WTC11 (cell line): ENCODE measurements around the gene HS1BP3. TPM values are rescaled to one million over a fixed set of nuclear protein-coding genes. Genes with fewer than 3 reads are reported as not detected.

ENCODE experiments used
- ATAC-seq: fragments of 200-7000 bp; cut with Tn5 transposase; 2 replicates; pipeline ENCODE4 v1.10.0; 2021; ENCODE audit warnings: mild to moderate bottlenecking, moderate library complexity
- CTCF ChIA-PET: fragments of 300-600 bp; sonication (Branson Sonifier 250); formaldehyde crosslinking; loops from one replicate; lab custom pipeline; 2021; ENCODE audit warnings: antibody characterized with exemption; lab: Charles Lee
- POLR2A ChIA-PET: fragments of 350-600 bp; sonication (Branson Sonifier 250); formaldehyde crosslinking; loops from one replicate; lab custom pipeline; 2021; ENCODE audit warnings: antibody characterized with exemption; lab: Charles Lee
- DNase-seq: peaks from one replicate; pipeline ENCODE4 v3.0.0; 2021; ENCODE audit warnings: low spot score
- H3K27ac Mint-ChIP-seq: 2 replicates; pipeline ENCODE4 v1.8.0; 2021; ENCODE audit warnings: mixed read lengths
- H3K27me3 Mint-ChIP-seq: 2 replicates; pipeline ENCODE4 v1.8.0; 2021; ENCODE audit warnings: low read depth, mild to moderate bottlenecking, moderate library complexity, mixed read lengths
- H3K36me3 Mint-ChIP-seq: 2 replicates; pipeline ENCODE4 v1.8.0; 2021; ENCODE audit warnings: mixed read lengths
- H3K4me1 Mint-ChIP-seq: 2 replicates; pipeline ENCODE4 v1.8.0; 2022; ENCODE audit warnings: mixed read lengths
- H3K4me3 Mint-ChIP-seq: 2 replicates; pipeline ENCODE4 v1.8.0; 2021; ENCODE audit warnings: mild to moderate bottlenecking, moderate library complexity, mixed read lengths
- H3K9me3 Mint-ChIP-seq: 2 replicates; pipeline ENCODE4 v1.8.0; 2021; ENCODE audit warnings: mixed read lengths
- ATF3 ChIP-seq: sonication (generic); formaldehyde crosslinking; conservative IDR thresholded peaks from 2 replicates; pipeline ENCODE4 v1.8.1; 2022; ENCODE audit warnings: mild to moderate bottlenecking, missing genetic modification reagents
- E2F5 ChIP-seq: sonication (generic); formaldehyde crosslinking; IDR thresholded peaks from 2 replicates; pipeline ENCODE4 v1.8.1; 2022; ENCODE audit warnings: mild to moderate bottlenecking, moderate library complexity, missing genetic modification reagents
- ELF4 ChIP-seq: sonication (generic); formaldehyde crosslinking; IDR thresholded peaks from 2 replicates; pipeline ENCODE4 v1.8.1; 2022; ENCODE audit warnings: low read depth, mild to moderate bottlenecking, moderate library complexity, missing genetic modification reagents
- ETV6 ChIP-seq: sonication (generic); formaldehyde crosslinking; IDR thresholded peaks from 2 replicates; pipeline ENCODE4 v1.8.1; 2022; ENCODE audit warnings: mild to moderate bottlenecking, missing genetic modification reagents
- FOXK1 ChIP-seq: sonication (generic); formaldehyde crosslinking; IDR thresholded peaks from 2 replicates; pipeline ENCODE4 v1.8.0; 2022; ENCODE audit warnings: mild to moderate bottlenecking, moderate library complexity, missing genetic modification reagents
- FOXP1 ChIP-seq: sonication (generic); formaldehyde crosslinking; IDR thresholded peaks from 2 replicates; pipeline ENCODE4 v1.8.0; 2022; ENCODE audit warnings: missing genetic modification reagents, mild to moderate bottlenecking, moderate library complexity, borderline replicate concordance
- GRHL2 ChIP-seq: fragments of 250-450 bp; sonication (Bioruptor Pico); IDR thresholded peaks from 2 replicates; pipeline ENCODE4 v1.8.0; 2022; ENCODE audit warnings: mild to moderate bottlenecking, moderate library complexity; ENCODE audit not compliant: insufficient replicate concordance, severe bottlenecking
- HMGA2 ChIP-seq: fragments of 250-450 bp; sonication (Bioruptor Pico); IDR thresholded peaks from 2 replicates; pipeline ENCODE4 v1.4.0; 2021; ENCODE audit warnings: mild to moderate bottlenecking, moderate library complexity
- MYBL2 ChIP-seq: sonication (generic); formaldehyde crosslinking; IDR thresholded peaks from 2 replicates; pipeline ENCODE4 v1.8.1; 2023; ENCODE audit warnings: mild to moderate bottlenecking, moderate library complexity, missing genetic modification reagents
- NFE2L1 ChIP-seq: sonication (generic); formaldehyde crosslinking; IDR thresholded peaks from 2 replicates; pipeline ENCODE4 v1.8.1; 2023; ENCODE audit warnings: missing genetic modification reagents
- SMAD3 ChIP-seq: sonication (generic); formaldehyde crosslinking; IDR thresholded peaks from 2 replicates; pipeline ENCODE4 v1.8.0; 2022; ENCODE audit warnings: missing genetic modification reagents, mild to moderate bottlenecking, borderline replicate concordance
- SMAD4 ChIP-seq: sonication (generic); formaldehyde crosslinking; IDR thresholded peaks from 2 replicates; pipeline ENCODE4 v1.8.0; 2022; ENCODE audit warnings: mild to moderate bottlenecking, missing genetic modification reagents
- ZNF138 ChIP-seq: sonication (generic); formaldehyde crosslinking; conservative IDR thresholded peaks from 2 replicates; pipeline ENCODE4 v1.8.1; 2022; ENCODE audit warnings: mild to moderate bottlenecking, moderate library complexity, missing genetic modification reagents
- ZNF396 ChIP-seq: fragments of 250-450 bp; sonication (Bioruptor Pico); IDR thresholded peaks from 2 replicates; pipeline ENCODE4 v1.8.0; 2021; ENCODE audit warnings: mild to moderate bottlenecking, moderate library complexity, borderline replicate concordance
- ZNF423 ChIP-seq: fragments of 250-450 bp; sonication (Bioruptor Pico); IDR thresholded peaks from 2 replicates; pipeline ENCODE4 v2.1.2; 2022; ENCODE audit warnings: mild to moderate bottlenecking, moderate library complexity
- total RNA-seq: library from RNA; stranded (reverse); gene quantifications from 3 replicates; pipeline ENCODE4 v1.2.3, GENCODE V29; 2021
- TF ChIP-seq, protein P1 (sequence below): fragments of 250-450 bp; sonication (Bioruptor Pico); IDR thresholded peaks from 2 replicates; pipeline ENCODE4 v1.9.0; 2021; ENCODE audit warnings: mild to moderate bottlenecking
- TF ChIP-seq, protein P2 (sequence below): sonication (generic); formaldehyde crosslinking; IDR thresholded peaks from 2 replicates; pipeline ENCODE4 v1.8.1; 2023; ENCODE audit warnings: mild to moderate bottlenecking, missing genetic modification reagents, borderline replicate concordance
- TF ChIP-seq, protein P3 (sequence below): sonication (generic); formaldehyde crosslinking; conservative IDR thresholded peaks from 2 replicates; pipeline ENCODE4 v1.8.1; 2023; ENCODE audit warnings: mild to moderate bottlenecking, low read depth, missing genetic modification reagents, moderate library complexity
- TF ChIP-seq, protein P4 (sequence below): sonication (generic); formaldehyde crosslinking; IDR thresholded peaks from 2 replicates; pipeline ENCODE4 v1.8.0; 2022; ENCODE audit warnings: mild to moderate bottlenecking, missing genetic modification reagents

HS1BP3 gene
- total RNA-seq, 1 experiment from 2014 or later = 17.9 TPM

GRCh38 chr2:20652673-20653575 lies 2.0 kb upstream of the HS1BP3 start (continued):
- TF ChIP-seq HMGA2 (CRISPR knock-in tag) = no peak
- no peak for TF ChIP-seq FOXK1 (CRISPR knock-in tag)
- TF ChIP-seq, protein P1, sequence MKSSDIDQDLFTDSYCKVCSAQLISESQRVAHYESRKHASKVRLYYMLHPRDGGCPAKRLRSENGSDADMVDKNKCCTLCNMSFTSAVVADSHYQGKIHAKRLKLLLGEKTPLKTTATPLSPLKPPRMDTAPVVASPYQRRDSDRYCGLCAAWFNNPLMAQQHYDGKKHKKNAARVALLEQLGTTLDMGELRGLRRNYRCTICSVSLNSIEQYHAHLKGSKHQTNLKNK (CRISPR knock-in tag) = no peak
- TF ChIP-seq ETV6 (CRISPR knock-in tag) = no peak
- TF ChIP-seq, all 79 proteins: peak for 0

GRCh38 chr2:20652141-20652540 lies 1.2 kb upstream of the HS1BP3 start:
- Mint-ChIP-seq H3K27ac (no peak overlapping the region), H3K36me3 (no peaks in the 10 kb centered on the region), H3K4me3 (peak overlapping the region; percentile 83), H3K27me3 (peaks cover 17% of the 10 kb centered on the region), H3K4me1 (peaks cover 33% of the 10 kb centered on the region), H3K9me3 (no peaks in the 10 kb centered on the region)
- POLR2A ChIA-PET = interaction anchor here (2.6 kb wide), 1 partner anchor 205 kb away, joined by 19 read pairs; the partner anchor contains the start of gene RHOB
- DNase-seq = no peak
- CTCF ChIA-PET = interaction anchor here (0.6 to 4.3 kb wide), 13 partner anchors 8 to 465 kb away, joined by 3 to 77 read pairs (median 21); partner anchors contain the start of gene GDF7
- ATAC-seq = no peak
- TF ChIP-seq SMAD4 (CRISPR knock-in tag) (no peak), NFE2L1 (CRISPR knock-in tag) (no peak), ZNF423 (no peak), ZNF138 (CRISPR knock-in tag) (no peak), ETV6 (CRISPR knock-in tag) (no peak), MYBL2 (CRISPR knock-in tag) (no peak), GRHL2 (CRISPR knock-in tag) (no peak), FOXP1 (CRISPR knock-in tag) (no peak), E2F5 (CRISPR knock-in tag) (no peak), ZNF396 (CRISPR knock-in tag) (no peak), ELF4 (CRISPR knock-in tag) (no peak)
- TF ChIP-seq, protein P2, sequence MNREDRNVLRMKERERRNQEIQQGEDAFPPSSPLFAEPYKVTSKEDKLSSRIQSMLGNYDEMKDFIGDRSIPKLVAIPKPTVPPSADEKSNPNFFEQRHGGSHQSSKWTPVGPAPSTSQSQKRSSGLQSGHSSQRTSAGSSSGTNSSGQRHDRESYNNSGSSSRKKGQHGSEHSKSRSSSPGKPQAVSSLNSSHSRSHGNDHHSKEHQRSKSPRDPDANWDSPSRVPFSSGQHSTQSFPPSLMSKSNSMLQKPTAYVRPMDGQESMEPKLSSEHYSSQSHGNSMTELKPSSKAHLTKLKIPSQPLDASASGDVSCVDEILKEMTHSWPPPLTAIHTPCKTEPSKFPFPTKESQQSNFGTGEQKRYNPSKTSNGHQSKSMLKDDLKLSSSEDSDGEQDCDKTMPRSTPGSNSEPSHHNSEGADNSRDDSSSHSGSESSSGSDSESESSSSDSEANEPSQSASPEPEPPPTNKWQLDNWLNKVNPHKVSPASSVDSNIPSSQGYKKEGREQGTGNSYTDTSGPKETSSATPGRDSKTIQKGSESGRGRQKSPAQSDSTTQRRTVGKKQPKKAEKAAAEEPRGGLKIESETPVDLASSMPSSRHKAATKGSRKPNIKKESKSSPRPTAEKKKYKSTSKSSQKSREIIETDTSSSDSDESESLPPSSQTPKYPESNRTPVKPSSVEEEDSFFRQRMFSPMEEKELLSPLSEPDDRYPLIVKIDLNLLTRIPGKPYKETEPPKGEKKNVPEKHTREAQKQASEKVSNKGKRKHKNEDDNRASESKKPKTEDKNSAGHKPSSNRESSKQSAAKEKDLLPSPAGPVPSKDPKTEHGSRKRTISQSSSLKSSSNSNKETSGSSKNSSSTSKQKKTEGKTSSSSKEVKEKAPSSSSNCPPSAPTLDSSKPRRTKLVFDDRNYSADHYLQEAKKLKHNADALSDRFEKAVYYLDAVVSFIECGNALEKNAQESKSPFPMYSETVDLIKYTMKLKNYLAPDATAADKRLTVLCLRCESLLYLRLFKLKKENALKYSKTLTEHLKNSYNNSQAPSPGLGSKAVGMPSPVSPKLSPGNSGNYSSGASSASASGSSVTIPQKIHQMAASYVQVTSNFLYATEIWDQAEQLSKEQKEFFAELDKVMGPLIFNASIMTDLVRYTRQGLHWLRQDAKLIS (CRISPR knock-in tag) = no peak

DNA sequence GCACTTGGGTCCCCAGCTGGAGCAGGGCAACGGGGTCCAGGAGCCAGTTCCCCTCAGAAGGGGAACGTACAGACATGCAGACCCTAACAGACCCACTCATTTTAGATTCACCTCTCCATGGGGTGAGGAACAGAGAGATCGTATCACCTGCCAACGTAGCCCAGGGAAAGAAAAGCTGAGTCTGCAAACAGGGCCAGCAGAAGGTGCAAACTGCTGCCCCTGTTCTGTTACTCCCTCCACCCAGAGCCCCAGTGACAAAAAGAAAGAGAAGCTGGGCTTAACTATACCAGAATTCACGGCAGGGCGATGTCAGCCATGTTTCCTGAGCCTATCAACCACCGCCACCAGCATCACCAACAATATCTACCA lies 817 bp upstream of the HS1BP3 start:
- H3K27ac Mint-ChIP-seq = no peak overlapping the region
- TF ChIP-seq, protein P3, sequence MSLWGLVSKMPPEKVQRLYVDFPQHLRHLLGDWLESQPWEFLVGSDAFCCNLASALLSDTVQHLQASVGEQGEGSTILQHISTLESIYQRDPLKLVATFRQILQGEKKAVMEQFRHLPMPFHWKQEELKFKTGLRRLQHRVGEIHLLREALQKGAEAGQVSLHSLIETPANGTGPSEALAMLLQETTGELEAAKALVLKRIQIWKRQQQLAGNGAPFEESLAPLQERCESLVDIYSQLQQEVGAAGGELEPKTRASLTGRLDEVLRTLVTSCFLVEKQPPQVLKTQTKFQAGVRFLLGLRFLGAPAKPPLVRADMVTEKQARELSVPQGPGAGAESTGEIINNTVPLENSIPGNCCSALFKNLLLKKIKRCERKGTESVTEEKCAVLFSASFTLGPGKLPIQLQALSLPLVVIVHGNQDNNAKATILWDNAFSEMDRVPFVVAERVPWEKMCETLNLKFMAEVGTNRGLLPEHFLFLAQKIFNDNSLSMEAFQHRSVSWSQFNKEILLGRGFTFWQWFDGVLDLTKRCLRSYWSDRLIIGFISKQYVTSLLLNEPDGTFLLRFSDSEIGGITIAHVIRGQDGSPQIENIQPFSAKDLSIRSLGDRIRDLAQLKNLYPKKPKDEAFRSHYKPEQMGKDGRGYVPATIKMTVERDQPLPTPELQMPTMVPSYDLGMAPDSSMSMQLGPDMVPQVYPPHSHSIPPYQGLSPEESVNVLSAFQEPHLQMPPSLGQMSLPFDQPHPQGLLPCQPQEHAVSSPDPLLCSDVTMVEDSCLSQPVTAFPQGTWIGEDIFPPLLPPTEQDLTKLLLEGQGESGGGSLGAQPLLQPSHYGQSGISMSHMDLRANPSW (CRISPR knock-in tag) = no peak
- TF ChIP-seq FOXK1 (CRISPR knock-in tag) (no peak), ATF3 (CRISPR knock-in tag) (no peak), SMAD3 (no peak), GRHL2 (CRISPR knock-in tag) (no peak)
- TF ChIP-seq, protein P4, sequence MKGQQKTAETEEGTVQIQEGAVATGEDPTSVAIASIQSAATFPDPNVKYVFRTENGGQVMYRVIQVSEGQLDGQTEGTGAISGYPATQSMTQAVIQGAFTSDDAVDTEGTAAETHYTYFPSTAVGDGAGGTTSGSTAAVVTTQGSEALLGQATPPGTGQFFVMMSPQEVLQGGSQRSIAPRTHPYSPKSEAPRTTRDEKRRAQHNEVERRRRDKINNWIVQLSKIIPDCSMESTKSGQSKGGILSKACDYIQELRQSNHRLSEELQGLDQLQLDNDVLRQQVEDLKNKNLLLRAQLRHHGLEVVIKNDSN (CRISPR knock-in tag) = no peak

More for the DNA sequence above, 817 bp upstream of the HS1BP3 start:
- Mint-ChIP-seq H3K36me3 (no peaks in the 10 kb centered on the region), H3K4me1 (peaks cover 33% of the 10 kb centered on the region), H3K4me3 (peak overlapping the region; percentile 83), H3K9me3 (no peaks in the 10 kb centered on the region), H3K27me3 (peaks cover 17% of the 10 kb centered on the region)
- POLR2A ChIA-PET = interaction anchor here (0.6 to 2.6 kb wide), 2 partner anchors 205 to 343 kb away, joined by 4 to 19 read pairs; partner anchors contain the start of gene RHOB
- no peak for ATAC-seq
- no peak for DNase-seq
- CTCF ChIA-PET = interaction anchor here (0.5 to 4.3 kb wide), 55 partner anchors 9 to 1153 kb away, joined by 3 to 77 read pairs (median 4); partner anchors contain the start of genes GDF7, LDAH and RHOB
